PC-3 (cell line): ENCODE measurements around the gene FLRT1. TPM values are rescaled to one million over a fixed set of nuclear protein-coding genes. Genes with fewer than 3 reads are reported as not detected.

Experiments used
- ATAC-seq: fragments of 200-7000 bp; cut with Tn5 transposase; 2 replicates; pipeline ENCODE4 v1.9.1; 2020; ENCODE audit warnings: mild to moderate bottlenecking, moderate library complexity
- BruUV-seq: library from RNA; stranded (reverse); fragments of 400-500 nt; replicated peaks from 2 replicates; lab custom pipeline; 2021; lab: Mats Ljungman, UMichigan
- CTCF ChIA-PET: fragments of 300-600 bp; sonication (Branson Sonifier 250); formaldehyde crosslinking; loops from one replicate; lab custom pipeline; 2022; ENCODE audit warnings: antibody characterized with exemption; lab: Charles Lee
- POLR2A ChIA-PET: fragments of 300-600 bp; sonication (Branson Sonifier 250); formaldehyde crosslinking; loops from one replicate; lab custom pipeline; 2022; ENCODE audit warnings: antibody characterized with exemption; ENCODE audit not compliant: unreplicated experiment; lab: Charles Lee
- DNase-seq: peaks from one replicate; pipeline ENCODE4 v3.0.0-alpha.2; 2015
- H2AFZ ChIP-seq: fragments of 300-600 bp; sonication (generic); 2 replicates; pipeline ENCODE4 v1.6.0; 2016; ENCODE audit warnings: antibody characterized with exemption, low read length
- H3F3A ChIP-seq: fragments of 300-600 bp; sonication (generic); one replicate; pipeline ENCODE4 v1.6.0; 2017; ENCODE audit warnings: antibody characterized with exemption, low read length, control low read depth, mild to moderate bottlenecking; ENCODE audit not compliant: unreplicated experiment
- H3K27ac ChIP-seq: fragments of 300-600 bp; sonication (generic); 2 replicates; pipeline ENCODE4 v1.5.1; 2016; ENCODE audit warnings: mild to moderate bottlenecking, low read length
- H3K27me3 ChIP-seq: fragments of 300-600 bp; sonication (generic); 2 replicates; pipeline ENCODE4 v1.6.1; 2016; ENCODE audit warnings: low read length, mixed read lengths
- H3K36me3 ChIP-seq: fragments of 300-600 bp; sonication (generic); 2 replicates; pipeline ENCODE4 v1.6.1; 2016; ENCODE audit warnings: low read depth, mixed run types, low read length, mixed read lengths
- H3K4me1 ChIP-seq: fragments of 300-600 bp; sonication (generic); 2 replicates; pipeline ENCODE4 v1.5.1; 2016; ENCODE audit warnings: low read length; ENCODE audit not compliant: insufficient read depth
- H3K4me2 ChIP-seq: fragments of 300-600 bp; sonication (generic); 2 replicates; pipeline ENCODE4 v1.6.0; 2016; ENCODE audit warnings: low read length
- H3K4me3 ChIP-seq: fragments of 300-600 bp; sonication (generic); 2 replicates; pipeline ENCODE4 v1.5.1; 2016; ENCODE audit warnings: mild to moderate bottlenecking, low read length, mixed read lengths
- H3K79me2 ChIP-seq: fragments of 300-600 bp; sonication (generic); 2 replicates; pipeline ENCODE4 v1.6.1; 2017; ENCODE audit warnings: low read length, mixed read lengths
- H3K9ac ChIP-seq: fragments of 300-600 bp; sonication (generic); 2 replicates; pipeline ENCODE4 v1.6.0; 2016; ENCODE audit warnings: mild to moderate bottlenecking, low read length
- H3K9me2 ChIP-seq: fragments of 300-600 bp; sonication (generic); replicated peaks from 2 replicates; pipeline ENCODE4 v1.6.1; 2016; ENCODE audit warnings: mixed run types, low read length, mixed read lengths
- H3K9me3 ChIP-seq: fragments of 300-600 bp; sonication (generic); 2 replicates; pipeline ENCODE4 v1.6.1; 2016; ENCODE audit warnings: low read length, mixed read lengths
- H4K20me1 ChIP-seq: fragments of 300-600 bp; sonication (generic); 2 replicates; pipeline ENCODE4 v1.6.1; 2016; ENCODE audit warnings: low read length, mixed read lengths
- EZH2 ChIP-seq: fragments of 300-600 bp; sonication (generic); IDR thresholded peaks from one replicate; pipeline ENCODE4 v1.6.1; 2017; ENCODE audit warnings: antibody characterized with exemption, mild to moderate bottlenecking, low read length; ENCODE audit not compliant: unreplicated experiment
- EZH2phosphoT487 ChIP-seq: fragments of 300-600 bp; sonication (generic); IDR thresholded peaks from 2 replicates; pipeline ENCODE4 v1.6.1; 2018; ENCODE audit warnings: mild to moderate bottlenecking, antibody characterized with exemption, low read length, borderline replicate concordance
- intact Hi-C: fragments of 100-400 bp; cut with micrococcal nuclease; formaldehyde crosslinking; loops from 2 replicates; pipeline ENCODE4 v1.9.0; 2023
- total RNA-seq: library from RNA; depleted of rRNA; stranded (reverse); fragments of >200 nt; gene quantifications from 2 replicates; pipeline ENCODE4 v1.2.3, GENCODE V29; 2014
- TF ChIP-seq, protein P1 (sequence below): fragments of 300-600 bp; sonication (generic); conservative IDR thresholded peaks from 2 replicates; pipeline ENCODE4 v1.5.1; 2017; ENCODE audit warnings: antibody characterized with exemption, low read depth, mild to moderate bottlenecking, low read length

FLRT1 gene
- total RNA-seq, 1 experiment from 2014 or later, result not detected

DNA sequence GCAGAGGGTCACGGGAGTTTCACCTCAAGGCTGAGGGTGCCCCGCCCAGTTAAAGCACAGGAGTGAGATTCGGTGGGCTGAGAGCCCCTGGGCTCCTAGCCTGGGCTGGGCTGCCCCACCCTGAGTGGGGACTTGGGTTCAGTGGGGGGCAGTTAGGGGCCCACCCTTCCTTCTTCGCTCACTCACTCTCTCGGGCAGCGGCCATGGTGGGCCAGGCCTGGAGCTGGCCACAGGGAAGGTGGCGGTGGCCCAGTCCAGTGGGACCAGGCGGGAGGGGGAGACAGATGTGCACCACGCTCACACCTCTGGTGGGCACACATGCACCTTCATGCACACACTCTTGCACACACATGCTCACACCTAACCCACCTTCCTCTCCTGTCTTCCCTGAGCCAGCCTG, 6.1 kb downstream of the FLRT1 start:
- intact Hi-C loops, result no loop called here
- no peaks in the 10 kb centered on the region for H3K27me3 ChIP-seq
- H2AFZ ChIP-seq, result no peak overlapping the region
- H3K4me1 ChIP-seq, result no peaks in the 10 kb centered on the region
- ATAC-seq (no peak), DNase-seq (no peak)
- no peak for TF ChIP-seq EZH2phosphoT487
- no peak for TF ChIP-seq EZH2
- TF ChIP-seq, protein P1, sequence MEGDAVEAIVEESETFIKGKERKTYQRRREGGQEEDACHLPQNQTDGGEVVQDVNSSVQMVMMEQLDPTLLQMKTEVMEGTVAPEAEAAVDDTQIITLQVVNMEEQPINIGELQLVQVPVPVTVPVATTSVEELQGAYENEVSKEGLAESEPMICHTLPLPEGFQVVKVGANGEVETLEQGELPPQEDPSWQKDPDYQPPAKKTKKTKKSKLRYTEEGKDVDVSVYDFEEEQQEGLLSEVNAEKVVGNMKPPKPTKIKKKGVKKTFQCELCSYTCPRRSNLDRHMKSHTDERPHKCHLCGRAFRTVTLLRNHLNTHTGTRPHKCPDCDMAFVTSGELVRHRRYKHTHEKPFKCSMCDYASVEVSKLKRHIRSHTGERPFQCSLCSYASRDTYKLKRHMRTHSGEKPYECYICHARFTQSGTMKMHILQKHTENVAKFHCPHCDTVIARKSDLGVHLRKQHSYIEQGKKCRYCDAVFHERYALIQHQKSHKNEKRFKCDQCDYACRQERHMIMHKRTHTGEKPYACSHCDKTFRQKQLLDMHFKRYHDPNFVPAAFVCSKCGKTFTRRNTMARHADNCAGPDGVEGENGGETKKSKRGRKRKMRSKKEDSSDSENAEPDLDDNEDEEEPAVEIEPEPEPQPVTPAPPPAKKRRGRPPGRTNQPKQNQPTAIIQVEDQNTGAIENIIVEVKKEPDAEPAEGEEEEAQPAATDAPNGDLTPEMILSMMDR, result no peak
- no TSS peak for BruUV-seq
- H4K20me1 ChIP-seq, result no peaks in the 10 kb centered on the region
- no peak overlapping the region for H3K4me2 ChIP-seq
- H3K9me2 ChIP-seq, result no peaks in the 10 kb centered on the region
- H3K27ac ChIP-seq, result no peak overlapping the region
- H3K9ac ChIP-seq, result no peak overlapping the region
- ChIA-PET POLR2A (no interaction called here), CTCF (interaction anchor here (0.7 kb wide), 1 partner anchor 52 kb away, joined by 5 read pairs; no protein-coding TSS in a partner anchor)
- H3K4me3 ChIP-seq, result no peak overlapping the region
- H3K79me2 ChIP-seq, result no peaks in the 10 kb centered on the region
- no peaks in the 10 kb centered on the region for H3F3A ChIP-seq
- no peaks in the 10 kb centered on the region for H3K9me3 ChIP-seq
- H3K36me3 ChIP-seq, result no peaks in the 10 kb centered on the region

DNA sequence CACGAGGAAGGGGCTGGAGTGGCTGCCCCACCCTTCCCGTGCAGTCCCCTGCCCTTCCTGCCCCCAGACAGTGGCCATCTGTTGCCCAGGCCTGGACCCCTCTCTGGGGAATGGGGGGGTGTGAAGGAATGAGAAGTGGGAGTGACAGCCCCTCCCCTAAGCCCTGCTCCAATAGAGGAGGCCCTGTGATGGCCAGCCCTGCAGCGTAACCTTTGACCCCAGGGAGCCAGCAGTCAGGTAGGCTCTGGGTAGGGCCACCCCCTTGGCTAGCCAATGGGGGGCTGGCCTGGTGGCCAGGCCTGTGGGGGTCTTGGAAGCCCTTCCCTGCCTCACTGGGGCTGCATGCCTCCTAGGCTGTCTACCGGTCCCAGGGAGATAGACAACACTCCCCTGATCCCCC, 6.6 kb downstream of the FLRT1 start:
- Histone ChIP-seq H4K20me1 (no peaks in the 10 kb centered on the region), H3K4me1 (no peaks in the 10 kb centered on the region), H3K9ac (no peak overlapping the region), H2AFZ (no peak overlapping the region), H3K4me2 (no peak overlapping the region), H3K36me3 (no peaks in the 10 kb centered on the region), H3K27ac (no peak overlapping the region), H3K79me2 (no peaks in the 10 kb centered on the region), H3K27me3 (no peaks in the 10 kb centered on the region), H3F3A (no peaks in the 10 kb centered on the region), H3K9me3 (no peaks in the 10 kb centered on the region), H3K4me3 (no peak overlapping the region), H3K9me2 (no peaks in the 10 kb centered on the region)
- BruUV-seq, result no TSS peak
- intact Hi-C loops, result no loop called here
- no peak for TF ChIP-seq EZH2phosphoT487
- TF ChIP-seq, protein P1, result no peak
- TF ChIP-seq EZH2, result no peak
- DNase-seq (no peak), ATAC-seq (no peak)
- ChIA-PET CTCF (no interaction called here), POLR2A (no interaction called here)

DNA sequence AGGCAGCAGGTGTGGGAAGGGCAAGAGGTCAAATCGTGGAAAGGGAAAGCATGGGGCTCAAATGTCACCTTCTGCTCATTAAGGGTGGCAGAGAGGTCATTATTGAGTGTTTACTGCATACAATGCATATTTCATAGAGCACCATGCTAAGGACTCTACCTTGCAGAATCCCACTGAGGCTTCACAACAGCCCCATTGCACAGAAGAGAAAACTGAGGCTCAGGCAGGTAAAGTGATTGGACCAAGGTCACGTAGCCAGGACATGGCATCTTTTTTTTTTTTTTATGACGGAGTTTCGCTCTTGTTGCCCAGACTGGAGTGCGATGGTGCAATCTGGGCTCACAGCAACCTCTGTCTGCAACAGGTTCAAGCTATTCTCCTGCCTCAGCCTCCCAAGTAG, 7.8 kb downstream of the FLRT1 start:
- Histone ChIP-seq H3K4me2 (no peak overlapping the region), H3K4me1 (no peaks in the 10 kb centered on the region), H3K36me3 (no peaks in the 10 kb centered on the region), H3K4me3 (no peak overlapping the region), H2AFZ (no peak overlapping the region), H3K9ac (no peak overlapping the region), H3K9me2 (no peaks in the 10 kb centered on the region), H3F3A (no peaks in the 10 kb centered on the region), H4K20me1 (no peaks in the 10 kb centered on the region), H3K9me3 (no peaks in the 10 kb centered on the region), H3K27me3 (no peaks in the 10 kb centered on the region), H3K27ac (no peak overlapping the region), H3K79me2 (no peaks in the 10 kb centered on the region)
- BruUV-seq, result no TSS peak
- ChIA-PET CTCF (interaction anchor here (0.6 kb wide), 1 partner anchor 306 kb away, joined by 4 read pairs; no protein-coding TSS in a partner anchor), POLR2A (no interaction called here)
- ATAC-seq (no peak), DNase-seq (no peak)
- intact Hi-C loops, result no loop called here
- TF ChIP-seq EZH2 (no peak), EZH2phosphoT487 (no peak)
- TF ChIP-seq, protein P1, result no peak
